Activated CD4-positive, CD25-positive, alpha-beta regulatory T cell treated with anti-CD3 and anti-CD28 coated beads, Interleukin-2, amount 50 U/mL, for 24 hours (primary cell): ENCODE measurements around the gene COL9A3.

Experiments used
- ATAC-seq, 2 donors: fragments of 150-1000 bp; cut with Tn5 transposase; one replicate each; pipeline ENCODE4 v1.10.0; 2021; ENCODE audit warnings: mild to moderate bottlenecking in 1 of 2, moderate library complexity in 1 of 2

The COL9A3 gene

DNA sequence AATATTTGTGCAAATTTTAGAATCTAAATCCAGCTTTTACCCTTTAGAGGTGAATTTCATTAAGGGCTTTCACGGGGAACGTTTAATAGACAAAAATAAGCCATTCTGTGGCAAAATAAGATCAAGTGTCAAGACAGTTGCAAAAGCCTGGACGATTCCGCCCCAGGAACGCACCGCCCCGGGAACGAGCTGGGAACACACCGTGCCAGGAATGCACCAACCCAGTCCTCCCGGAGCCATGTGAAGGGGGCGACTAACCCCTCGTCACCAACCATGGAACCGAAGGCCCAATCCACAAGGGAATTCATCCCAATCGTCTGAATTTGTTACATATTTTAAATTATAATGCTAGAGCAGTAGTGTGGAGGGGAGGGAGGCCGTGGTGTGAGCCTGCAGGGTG, 65.6 kb downstream of the COL9A3 start:
- no peak for ATAC-seq

DNA sequence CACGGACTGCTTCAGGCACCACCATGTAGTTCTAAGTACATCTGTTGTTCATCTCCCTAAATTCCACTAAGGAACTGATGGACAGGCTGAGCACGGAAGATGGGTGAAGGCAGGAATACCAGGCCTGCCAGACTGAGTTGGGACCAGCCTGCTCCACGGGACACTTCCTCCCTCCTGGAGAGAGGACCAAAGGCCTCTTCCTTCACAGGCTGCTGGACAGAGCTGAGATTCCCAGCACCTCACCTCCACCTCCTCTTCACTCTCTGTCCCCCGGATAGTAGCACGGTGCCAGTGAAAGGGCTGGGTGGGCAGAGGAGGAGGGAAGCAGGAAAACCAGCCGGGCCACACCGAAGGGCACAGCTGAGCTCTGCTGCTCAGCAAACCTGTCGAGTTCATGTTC, 67.7 kb downstream of the COL9A3 start:
- ATAC-seq = no peak

DNA sequence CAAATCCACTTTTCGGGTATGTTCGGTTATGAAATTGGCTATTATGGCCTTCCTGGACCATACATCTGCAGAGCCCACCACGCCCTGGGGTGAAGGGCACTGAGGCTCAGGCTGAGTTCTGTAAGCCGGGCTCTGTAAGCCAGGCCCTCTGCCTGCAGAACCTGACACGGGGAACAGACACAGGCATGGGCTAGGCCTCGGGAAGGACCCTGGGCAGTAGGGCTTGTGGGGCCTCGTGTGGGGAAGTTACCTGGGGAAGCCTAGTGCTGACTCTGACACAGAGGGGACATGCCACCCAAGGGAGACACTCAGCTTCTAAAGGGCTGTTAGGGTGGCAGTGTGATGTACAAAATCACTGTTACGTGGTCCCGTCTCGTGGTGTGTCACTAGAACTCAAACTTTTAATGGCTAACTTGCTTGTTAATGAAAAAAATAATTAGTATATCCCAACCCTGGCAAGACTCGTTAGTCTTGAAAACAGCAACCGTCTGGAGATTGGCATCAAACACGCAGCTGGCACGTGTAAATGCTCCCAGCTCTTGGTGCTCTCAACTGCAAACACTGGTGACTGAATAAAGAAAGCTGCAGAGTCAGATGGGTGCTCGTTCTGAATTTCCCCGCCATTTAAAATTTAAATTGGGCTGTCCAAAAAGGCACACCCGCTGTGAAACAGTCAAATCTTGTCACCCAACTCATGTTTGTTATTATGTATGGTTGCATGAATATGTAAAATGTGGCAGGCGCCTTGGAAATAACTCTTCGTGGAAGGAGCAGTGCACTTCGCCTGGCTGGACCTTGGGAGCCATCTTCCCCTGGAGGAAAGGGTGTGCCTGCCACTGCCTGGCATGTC, 68.4 kb downstream of the COL9A3 start:
- no peak for ATAC-seq

DNA sequence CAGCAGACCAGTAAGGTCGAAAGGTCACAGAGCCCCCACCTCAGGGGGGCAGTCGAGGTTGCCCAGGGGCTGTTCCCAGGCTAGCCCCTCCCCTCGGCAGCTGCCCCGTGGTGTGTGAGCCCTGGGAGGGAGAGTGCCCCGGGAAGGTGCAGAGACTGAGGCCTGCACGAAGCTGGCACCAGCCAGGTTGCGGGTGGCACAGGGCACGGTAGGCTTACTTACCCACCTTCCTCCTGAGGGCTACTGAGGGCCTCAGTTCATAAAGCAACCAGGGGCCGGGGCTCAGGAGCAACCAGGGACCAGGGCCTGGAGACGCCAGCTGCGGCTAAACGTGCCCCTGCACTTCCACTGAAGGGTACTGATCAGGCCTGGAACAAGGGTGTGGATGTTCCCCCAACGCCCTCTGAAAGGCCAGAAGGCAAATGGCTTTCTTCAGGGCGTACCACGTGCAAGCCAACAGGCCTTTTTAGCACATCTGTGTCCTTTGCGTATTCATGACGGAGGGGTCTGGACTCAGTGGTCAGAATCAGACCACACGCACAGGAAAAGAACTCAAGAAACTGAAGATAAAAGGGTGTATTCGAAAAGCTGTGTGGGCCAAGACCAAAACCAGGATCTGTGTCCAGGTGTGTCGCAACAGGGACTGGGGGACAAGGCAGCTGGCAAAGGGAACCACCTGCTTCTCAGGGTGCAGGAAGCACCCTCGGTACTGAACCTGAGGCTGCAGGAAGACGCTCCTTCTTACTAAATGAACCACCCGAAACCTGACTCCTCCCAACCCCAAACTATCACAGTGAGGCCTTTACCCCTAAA, 69.3 kb downstream of the COL9A3 start:
- ATAC-seq = no peak

DNA sequence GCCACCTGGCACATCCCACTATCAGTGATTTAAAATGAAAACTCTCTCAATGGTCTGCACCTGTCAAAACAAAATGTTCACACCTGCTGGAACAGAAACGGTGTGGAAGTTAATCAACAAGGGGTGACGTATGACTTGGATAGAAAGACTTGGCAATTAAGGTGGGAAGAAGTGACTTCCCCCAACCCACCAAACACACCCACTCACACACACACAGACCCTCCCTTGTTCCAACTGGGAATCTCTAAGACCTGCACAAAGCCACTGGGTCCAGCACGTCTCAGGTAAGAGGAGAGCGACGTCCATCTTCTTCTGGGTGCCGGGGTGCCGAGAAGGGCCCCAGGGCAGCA, 69.8 kb downstream of the COL9A3 start:
- ATAC-seq = no peak

DNA sequence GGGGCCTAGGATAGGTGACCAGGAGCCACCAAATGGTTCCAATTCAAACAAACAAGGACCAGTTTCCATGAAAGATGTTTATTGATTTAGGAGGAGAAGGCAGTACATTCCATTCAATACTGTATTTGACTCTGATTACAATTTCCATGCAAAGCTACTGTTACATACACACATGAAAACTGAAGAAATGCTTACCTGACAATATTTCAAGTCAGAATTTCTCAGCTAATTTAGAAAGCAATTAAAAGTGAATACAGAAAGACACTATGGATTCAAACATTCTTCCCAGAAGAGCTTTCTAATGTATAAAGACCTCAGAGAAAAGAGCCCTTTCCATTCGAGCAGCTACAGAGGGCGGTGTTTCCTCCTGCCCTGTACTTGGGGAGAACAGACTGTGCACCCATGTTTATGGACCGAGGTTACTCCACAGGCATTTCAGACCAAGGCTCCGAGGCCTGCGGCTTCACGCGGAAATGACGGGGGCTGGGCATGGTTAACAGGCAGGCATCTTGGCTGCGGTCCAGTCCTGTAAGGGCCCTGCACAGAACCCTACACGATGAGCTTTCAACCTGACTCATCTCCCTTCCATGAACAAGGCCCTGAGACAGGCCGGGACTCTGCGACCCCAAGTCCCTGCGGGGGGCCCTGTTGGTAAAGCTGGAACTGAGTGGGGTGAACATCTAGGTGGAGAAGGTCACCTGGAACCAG, 70.5 kb downstream of the COL9A3 start:
- ATAC-seq = peak; percentile 48 to 59

DNA sequence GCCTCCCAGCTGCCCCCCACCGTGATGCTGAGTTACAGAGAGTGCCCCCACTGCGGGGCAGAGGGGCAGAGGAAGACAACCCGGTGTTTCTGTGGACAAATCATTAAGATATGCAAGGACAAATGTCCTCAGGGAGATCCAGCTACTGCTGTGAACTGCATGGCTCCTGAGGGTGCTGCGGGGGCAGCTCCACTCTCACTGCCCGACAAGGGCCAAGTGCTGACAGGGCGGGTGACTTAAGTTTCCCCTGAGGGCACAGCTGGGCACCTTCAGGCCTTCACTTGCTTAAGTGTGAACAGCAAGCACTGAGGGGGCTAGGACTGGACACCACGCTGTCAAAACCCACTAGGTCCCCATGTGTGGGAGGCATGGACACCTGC, 71.0 kb downstream of the COL9A3 start:
- ATAC-seq = no peak

DNA sequence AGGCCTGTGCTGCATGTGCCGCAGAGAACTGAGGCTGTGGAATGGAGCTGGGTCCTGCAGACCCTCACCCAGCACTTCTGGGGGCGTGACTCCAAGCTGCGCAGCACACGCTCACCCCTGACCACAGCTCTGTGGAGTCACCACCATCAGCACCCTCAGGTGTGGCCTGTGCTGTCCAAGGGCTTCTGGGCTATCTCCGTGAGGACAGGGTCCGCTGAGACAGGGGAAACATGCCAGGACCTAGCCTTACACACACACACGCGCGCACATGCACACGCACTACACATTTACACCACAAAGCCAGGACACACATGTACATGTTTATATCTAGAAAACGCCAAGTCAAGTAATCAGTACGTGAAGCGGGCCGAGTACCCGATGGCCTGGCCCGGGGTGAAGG, 71.6 kb downstream of the COL9A3 start:
- ATAC-seq = no peak

DNA sequence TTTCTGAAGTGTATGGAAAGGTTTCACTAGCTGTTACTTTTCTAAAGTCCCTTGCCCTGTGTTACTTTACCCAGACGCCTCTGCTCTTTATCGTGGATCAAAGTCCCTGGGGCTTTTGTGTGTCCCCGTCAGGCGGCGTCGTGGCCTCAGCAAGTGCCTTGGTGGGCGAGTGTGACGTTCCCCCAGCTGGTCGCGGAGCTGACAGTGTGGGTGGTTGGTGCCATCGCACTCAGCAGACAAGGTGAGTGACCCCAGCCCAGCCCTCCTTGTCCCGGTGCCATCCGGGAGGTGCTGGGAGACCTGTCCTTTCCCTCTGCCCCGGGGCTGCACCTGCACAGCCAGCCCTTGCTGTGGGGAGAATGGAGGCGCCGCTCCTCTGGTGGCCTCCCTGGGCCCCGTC, 72.1 kb downstream of the COL9A3 start:
- ATAC-seq = no peak

DNA sequence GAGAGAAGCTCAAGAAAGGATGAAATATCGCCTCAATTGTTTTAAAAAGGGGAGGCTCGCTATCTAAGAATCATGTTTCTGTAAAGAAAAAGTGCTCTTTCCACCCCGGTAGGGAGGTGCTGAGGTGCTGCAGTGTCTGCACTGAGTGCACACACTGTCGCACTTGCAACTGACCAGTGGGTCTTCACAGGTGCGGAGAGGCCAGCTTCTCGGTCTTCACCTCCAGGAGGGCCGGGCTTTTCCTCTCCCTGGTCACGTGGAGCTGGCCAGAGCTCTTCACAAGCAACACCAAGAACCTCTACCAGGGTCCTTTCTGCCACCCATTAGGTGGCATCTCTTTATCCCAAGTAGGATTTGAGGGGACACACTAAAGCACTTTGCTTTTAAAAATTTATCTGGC, 72.6 kb downstream of the COL9A3 start:
- no peak for ATAC-seq

DNA sequence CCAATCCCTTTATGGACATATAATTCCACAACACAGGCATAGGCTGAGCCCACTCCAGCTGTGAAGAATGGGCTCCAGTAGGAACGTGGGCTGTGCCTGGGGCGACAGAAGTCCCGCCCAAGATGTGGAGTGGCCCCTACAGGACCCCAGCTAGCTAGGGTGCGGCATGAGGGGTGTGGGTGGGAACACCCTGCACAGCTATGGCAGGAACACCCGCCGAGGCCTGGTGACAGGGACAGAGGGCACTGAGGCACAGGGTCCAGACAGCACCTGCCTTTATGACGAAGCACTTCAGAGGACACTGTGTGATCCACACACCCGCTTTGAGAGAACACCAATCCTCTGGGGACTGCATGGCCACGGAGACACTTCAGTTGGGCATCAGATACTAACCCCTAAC, 73.0 kb downstream of the COL9A3 start:
- no peak for ATAC-seq

DNA sequence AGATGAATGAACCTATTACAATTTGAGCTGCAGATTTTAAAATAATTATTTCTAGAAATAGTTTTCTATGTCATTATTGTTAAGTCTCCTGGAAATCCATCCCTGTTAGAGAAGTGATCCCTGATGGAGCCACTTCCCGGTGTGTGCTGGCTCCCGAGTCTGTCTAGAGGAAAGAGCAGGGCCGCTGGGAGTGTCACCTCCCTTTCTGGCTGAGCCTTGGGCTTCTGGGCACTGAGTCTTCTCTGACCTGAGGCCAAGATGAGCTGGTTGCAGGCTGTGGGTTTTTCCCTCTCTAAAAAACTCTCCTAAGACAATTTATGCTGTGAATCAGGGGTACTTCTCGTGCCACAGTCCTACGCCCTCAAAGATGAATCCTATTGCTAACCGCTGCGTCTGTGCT, 73.6 kb downstream of the COL9A3 start:
- ATAC-seq = no peak
